Activated T-cell treated with anti-CD3 and anti-CD28 coated beads, Interleukin-2, amount 50 U/mL, for 72 hours (primary cell): Measurements from ENCODE around the gene AHRR. TPM values are rescaled to one million over a fixed set of nuclear protein-coding genes. Genes with fewer than 3 reads are reported as not detected.
A peak's percentile ranks its signal among the peaks of the same experiment; 100 is the strongest.
"Not testable (repeated sequence)": the region's sequence is repeated elsewhere in the genome, so short reads cannot be mapped to it uniquely, and the experiment has no call there.

Source experiments
- ATAC-seq, 2 donors: fragments of 150-1000 bp; cut with Tn5 transposase; replicated peaks in 1 of 2; 2 replicates each; pipeline ENCODE4 v1.10.0; 2021; ENCODE audit warnings: moderate library complexity in 2 of 2, mild to moderate bottlenecking in 1 of 2
- DNase-seq, 2 donors: peaks; one replicate each; pipeline ENCODE4 v3.0.0; 2021 to 2022; ENCODE audit warnings: mixed read lengths in 1 of 2
- H3K27ac Mint-ChIP-seq: one replicate; pipeline ENCODE4 v1.8.0; 2022; ENCODE audit warnings: mild to moderate bottlenecking, moderate library complexity, mixed read lengths
- H3K27me3 Mint-ChIP-seq: one replicate; pipeline ENCODE4 v1.8.0; 2022; ENCODE audit warnings: low read depth, mixed read lengths
- H3K36me3 Mint-ChIP-seq, 2 donors: one replicate each; pipeline ENCODE4 v1.8.0; 2022; ENCODE audit warnings: mixed read lengths in 2 of 2, mild to moderate bottlenecking in 1 of 2; ENCODE audit not compliant: insufficient read depth in 2 of 2
- H3K4me1 Mint-ChIP-seq: one replicate; pipeline ENCODE4 v1.8.0; 2022; ENCODE audit warnings: low read depth, mixed read lengths
- H3K4me3 Mint-ChIP-seq, 2 donors: one replicate each; pipeline ENCODE4 v1.8.0; 2022; ENCODE audit warnings: mild to moderate bottlenecking in 2 of 2, mixed read lengths in 2 of 2, moderate library complexity in 2 of 2
- H3K9me3 Mint-ChIP-seq, 2 donors: one replicate each; pipeline ENCODE4 v1.8.0; 2022; ENCODE audit warnings: mixed read lengths in 2 of 2
- total RNA-seq, 2 donors: library from RNA; stranded (reverse); gene quantifications; one replicate each; pipeline ENCODE4 v1.2.3, GENCODE V29; 2022

The AHRR gene
- total RNA-seq, 2 donors from 2014 or later, result 56.0 to 82.2 TPM

DNA sequence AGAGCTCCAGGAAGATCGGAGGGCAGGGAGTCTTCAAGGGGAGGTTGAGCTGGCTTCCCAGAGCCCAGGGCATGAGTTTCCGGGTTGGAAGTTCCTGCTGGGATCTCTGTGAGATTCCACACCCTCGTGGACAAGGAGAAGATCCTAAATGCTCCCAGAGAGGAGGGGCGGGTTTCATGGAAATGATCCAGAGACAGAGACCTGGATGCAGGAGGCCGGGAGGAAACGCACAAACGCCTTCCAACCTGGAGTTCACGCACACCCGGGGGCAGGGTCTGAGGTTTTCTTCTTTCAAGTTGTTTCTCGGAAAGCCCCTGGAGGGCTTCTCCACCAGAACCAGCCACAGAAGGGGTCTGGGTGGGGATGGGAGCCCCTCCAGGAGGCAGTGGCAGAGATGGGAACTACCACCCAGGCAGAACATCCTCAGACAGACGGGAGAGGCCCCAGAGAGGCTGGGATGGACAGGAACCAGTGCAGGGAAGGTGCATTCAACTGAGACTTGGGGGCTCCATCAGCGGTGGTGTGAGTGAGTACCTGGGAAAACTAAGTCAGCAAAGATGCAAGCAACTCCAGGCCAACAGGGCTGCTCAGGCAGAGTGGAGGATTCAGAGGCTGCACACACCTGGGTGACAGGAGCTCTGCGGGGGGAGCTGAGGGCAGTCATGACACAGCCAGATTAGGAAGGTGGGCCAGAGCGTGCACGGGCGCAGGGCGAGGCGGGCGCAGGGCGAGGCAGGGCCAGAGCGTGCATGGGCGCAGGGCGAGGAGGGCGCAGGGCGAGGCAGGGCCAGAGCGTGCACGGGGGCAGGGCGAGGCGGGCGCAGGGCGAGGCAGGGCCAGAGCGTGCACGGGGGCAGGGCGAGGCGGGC, 69.3 kb downstream of the AHRR start:
- Mint-ChIP-seq H3K27ac (peak overlapping the region; percentile 24), H3K4me3 (peak overlapping the region; percentile 66 to 76), H3K27me3 (no peaks in the 10 kb centered on the region), H3K9me3 (peaks cover 0 to 3% of the 10 kb centered on the region in 2 donors), H3K4me1 (peaks cover 50% of the 10 kb centered on the region), H3K36me3 (peaks cover 13 to 29% of the 10 kb centered on the region in 2 donors)
- DNase-seq (no peak), ATAC-seq (no peak)

DNA sequence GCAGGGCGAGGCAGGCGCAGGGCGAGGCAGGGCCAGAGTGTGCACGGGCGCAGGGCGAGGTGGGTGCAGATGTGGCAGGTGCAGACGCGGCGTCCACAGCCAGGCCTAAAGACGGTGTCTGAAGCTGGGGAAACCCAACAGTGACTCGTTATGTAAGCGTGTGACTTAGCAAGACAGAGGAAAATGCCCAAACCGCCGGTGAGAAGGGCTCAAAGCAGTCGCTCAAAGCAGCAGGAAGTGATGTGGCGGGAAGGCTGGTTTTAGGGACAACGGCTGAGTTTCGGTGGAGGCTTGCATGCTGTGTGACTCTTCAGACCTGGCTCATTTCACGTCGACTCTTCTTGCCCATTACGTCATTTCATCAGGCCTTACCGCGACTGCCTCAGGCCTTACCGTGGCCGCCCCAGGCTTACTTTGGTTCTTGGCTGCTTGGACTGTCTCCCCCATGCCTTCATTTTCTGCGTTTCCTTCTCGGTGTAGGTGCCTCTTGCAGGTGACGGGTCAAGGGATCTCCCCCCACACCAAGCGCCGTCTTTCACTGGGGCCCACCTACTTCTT, 71.0 kb downstream of the AHRR start:
- peak; percentile 89 to 94 for DNase-seq
- peak; percentile 93 to 98 for ATAC-seq
- peaks cover 50% of the 10 kb centered on the region for H3K4me1 Mint-ChIP-seq
- H3K36me3 Mint-ChIP-seq, result peaks cover 6 to 17% of the 10 kb centered on the region in 2 donors
- no peaks in the 10 kb centered on the region for H3K9me3 Mint-ChIP-seq
- peak overlapping the region; percentile 80 to 89 for H3K4me3 Mint-ChIP-seq
- peak overlapping the region; percentile 92 for H3K27ac Mint-ChIP-seq
- no peaks in the 10 kb centered on the region for H3K27me3 Mint-ChIP-seq

DNA sequence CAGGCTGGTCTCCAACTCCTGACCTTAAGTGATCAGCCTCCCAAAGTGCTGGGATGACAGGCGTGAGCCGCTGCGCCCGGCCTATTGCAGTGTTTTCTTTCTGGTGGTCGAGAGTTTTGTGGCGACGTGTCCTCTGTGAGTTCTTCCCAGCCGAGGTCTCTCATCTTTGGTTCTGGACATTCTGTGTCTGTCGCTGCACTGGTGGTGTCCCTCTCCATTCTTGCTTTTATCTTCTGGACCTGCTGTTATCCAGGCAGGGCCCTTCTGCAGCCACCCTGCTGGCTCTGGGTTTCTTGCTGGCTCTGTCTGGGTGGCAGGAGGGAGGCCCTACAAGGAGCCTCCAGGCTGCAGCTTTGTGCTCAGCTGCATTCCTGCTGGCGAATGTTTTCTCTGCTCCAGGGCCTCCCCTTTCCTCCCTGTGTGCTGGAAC, 72.3 kb downstream of the AHRR start:
- DNase-seq (no peak), ATAC-seq (no peak)
- Mint-ChIP-seq H3K36me3 (peaks cover 4 to 17% of the 10 kb centered on the region in 2 donors), H3K4me1 (peaks cover 57% of the 10 kb centered on the region), H3K27ac (peak overlapping the region; percentile 92), H3K27me3 (no peaks in the 10 kb centered on the region), H3K4me3 (peak overlapping the region; percentile 80 to 89), H3K9me3 (no peaks in the 10 kb centered on the region)

DNA sequence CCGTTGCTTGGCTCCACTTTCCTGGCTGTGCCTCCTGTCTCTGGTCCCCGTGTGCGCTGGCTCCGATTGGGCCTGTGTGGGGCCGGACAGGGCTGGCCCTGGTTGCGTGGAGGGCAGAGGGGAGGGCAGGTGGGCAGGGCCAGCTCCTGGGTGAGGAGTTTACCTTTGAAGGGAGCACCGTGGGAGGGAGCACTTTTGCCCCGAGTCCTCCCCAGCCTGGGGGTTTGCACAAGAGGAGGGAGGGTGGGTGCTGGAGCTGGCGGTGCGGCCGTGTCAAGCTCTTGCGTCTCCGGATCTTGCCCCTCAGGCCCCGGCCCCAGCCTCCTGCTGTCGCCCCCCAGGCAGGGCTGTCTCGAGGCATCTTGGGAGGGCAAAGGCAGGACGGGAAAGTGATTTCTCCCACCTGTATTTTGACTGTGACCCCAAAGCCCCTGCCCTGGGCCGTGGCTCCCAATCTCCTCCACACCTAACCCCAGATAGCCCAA, 73.2 kb downstream of the AHRR start:
- Mint-ChIP-seq H3K27ac (no peak overlapping the region), H3K4me3 (peak overlapping the region in 1 of 2 donors; percentile 70), H3K9me3 (no peaks in the 10 kb centered on the region), H3K36me3 (peaks cover 4 to 19% of the 10 kb centered on the region in 2 donors), H3K27me3 (no peaks in the 10 kb centered on the region), H3K4me1 (peaks cover 58% of the 10 kb centered on the region)
- no peak for ATAC-seq
- DNase-seq, result no peak

DNA sequence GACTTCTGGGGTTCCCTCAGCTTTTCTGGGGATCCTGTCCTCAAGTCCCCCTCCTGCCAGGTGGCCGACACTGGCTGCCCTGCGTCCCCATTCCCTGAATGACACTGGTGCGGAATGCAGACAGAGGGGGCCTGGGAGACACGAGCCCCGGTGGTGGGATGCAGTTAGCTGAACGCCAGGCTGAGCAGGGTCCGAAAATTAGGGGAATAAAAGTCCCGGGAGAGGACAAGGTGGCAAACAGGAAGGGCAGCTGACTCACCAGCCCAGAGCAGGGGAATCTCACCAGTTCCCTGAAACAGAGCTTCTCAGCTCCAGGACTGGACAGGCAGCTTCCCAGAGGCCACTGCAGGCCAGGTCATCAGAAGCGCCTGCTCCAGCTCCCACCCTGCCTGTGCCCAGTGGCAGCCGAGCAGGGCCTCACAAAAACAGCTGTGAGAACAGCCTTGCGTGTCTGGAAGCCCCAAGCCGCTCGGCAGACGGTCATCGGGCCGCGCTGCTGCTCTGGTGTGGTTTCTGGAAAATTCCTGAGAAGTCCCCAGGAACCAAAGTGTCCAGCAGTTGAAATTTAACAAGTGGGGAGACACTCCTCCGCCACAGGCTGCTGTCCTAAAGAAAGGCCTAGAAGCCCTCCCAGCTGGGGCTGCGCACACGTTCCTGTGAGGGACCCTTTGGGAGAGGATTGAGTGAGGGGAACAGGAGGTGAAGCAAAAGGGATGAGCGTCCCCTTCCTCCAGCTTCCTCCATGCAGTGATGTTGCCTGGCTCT, 73.8 kb downstream of the AHRR start:
- Mint-ChIP-seq H3K27ac (no peak overlapping the region), H3K27me3 (no peaks in the 10 kb centered on the region), H3K4me3 (peak overlapping the region in 1 of 2 donors; percentile 70), H3K4me1 (peaks cover 58% of the 10 kb centered on the region), H3K9me3 (no peaks in the 10 kb centered on the region), H3K36me3 (peaks cover 4 to 20% of the 10 kb centered on the region in 2 donors)
- ATAC-seq, result no peak
- no peak for DNase-seq

DNA sequence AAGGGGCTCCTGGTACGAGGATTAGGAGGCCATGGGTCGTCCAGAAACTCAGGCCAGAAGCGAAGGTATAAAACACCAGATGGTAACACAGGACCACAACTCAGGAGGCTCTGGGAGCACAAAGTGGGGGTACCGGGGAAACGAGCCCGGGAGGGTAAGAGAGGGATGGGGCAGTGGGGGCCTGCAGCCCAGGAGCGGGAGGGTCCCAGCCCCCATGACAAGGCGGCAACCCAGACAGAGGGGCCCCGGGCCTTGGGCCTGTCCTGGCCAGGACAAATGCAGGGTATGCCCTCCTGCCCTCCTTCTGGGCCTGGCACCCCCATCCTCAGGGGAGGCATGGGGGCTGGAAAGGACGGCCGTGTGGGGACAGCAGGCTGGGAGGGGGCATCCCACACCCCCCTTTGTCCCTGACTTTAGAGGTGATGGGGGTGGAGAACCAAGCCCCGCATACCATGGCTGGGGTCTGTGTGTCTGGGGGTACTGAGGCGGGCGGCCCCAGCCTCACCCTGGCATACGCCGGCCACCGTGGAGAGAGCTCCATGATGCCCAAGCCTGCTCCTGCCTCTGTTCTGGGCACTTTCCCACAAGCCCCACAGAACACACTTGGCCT, 74.5 kb downstream of the AHRR start:
- ATAC-seq (no peak), DNase-seq (no peak)
- no peak overlapping the region for H3K4me3 Mint-ChIP-seq

DNA sequence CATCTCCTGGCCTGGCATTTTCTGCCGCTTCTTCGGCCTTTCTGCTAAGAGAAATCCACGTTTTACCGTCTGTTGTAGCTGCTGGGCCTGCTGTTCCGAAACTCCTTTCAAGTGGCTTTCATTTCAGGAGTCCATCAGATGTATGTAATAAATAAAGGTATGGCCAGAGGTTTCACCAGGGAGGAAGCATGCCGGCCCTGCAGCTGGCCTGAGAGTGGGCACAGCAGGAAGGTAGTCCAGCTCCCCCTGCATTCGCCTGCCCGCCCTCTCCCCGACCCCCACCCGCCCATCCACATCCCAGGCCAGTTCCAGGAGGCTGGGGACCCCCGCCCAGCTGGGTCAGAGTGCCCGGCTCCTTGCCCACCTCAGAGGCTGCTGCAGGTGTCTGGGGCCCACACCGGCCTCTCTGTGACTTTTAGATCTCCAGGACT, 75.0 kb downstream of the AHRR start:
- H3K4me3 Mint-ChIP-seq, result no peak overlapping the region
- peaks cover 59% of the 10 kb centered on the region for H3K4me1 Mint-ChIP-seq
- H3K27ac Mint-ChIP-seq, result no peak overlapping the region
- DNase-seq, result no peak
- H3K36me3 Mint-ChIP-seq, result peaks cover 4 to 27% of the 10 kb centered on the region in 2 donors
- no peaks in the 10 kb centered on the region for H3K9me3 Mint-ChIP-seq
- no peak for ATAC-seq
- peaks cover 3% of the 10 kb centered on the region for H3K27me3 Mint-ChIP-seq

More for the DNA sequence above, 74.5 kb downstream of the AHRR start:
- no peaks in the 10 kb centered on the region for H3K27me3 Mint-ChIP-seq
- peaks cover 56% of the 10 kb centered on the region for H3K4me1 Mint-ChIP-seq
- H3K27ac Mint-ChIP-seq, result no peak overlapping the region
- H3K9me3 Mint-ChIP-seq, result no peaks in the 10 kb centered on the region
- peaks cover 4 to 23% of the 10 kb centered on the region in 2 donors for H3K36me3 Mint-ChIP-seq

DNA sequence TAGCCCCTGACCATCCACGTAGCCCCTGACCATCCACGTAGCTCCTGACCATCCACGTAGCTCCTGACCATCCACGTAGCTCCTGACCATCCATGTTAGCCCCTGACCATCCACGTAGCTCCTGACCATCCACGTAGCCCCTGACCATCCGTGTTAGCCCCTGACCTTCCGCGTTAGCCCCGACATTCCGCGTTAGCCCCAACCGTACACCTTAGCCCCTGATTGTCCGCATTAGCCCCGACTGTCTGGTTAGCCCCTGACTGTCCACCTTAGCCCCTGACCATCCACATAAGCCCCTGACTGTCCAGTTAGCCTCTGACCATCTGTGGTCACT, 76.6 kb downstream of the AHRR start:
- not testable (repeated sequence) for H3K9me3 Mint-ChIP-seq, ATAC-seq, DNase-seq, H3K4me3 Mint-ChIP-seq, H3K27ac Mint-ChIP-seq, H3K27me3 Mint-ChIP-seq
- Mint-ChIP-seq H3K4me1 (peaks cover 65% of the 10 kb centered on the region), H3K36me3 (peaks cover 9 to 31% of the 10 kb centered on the region in 2 donors)

DNA sequence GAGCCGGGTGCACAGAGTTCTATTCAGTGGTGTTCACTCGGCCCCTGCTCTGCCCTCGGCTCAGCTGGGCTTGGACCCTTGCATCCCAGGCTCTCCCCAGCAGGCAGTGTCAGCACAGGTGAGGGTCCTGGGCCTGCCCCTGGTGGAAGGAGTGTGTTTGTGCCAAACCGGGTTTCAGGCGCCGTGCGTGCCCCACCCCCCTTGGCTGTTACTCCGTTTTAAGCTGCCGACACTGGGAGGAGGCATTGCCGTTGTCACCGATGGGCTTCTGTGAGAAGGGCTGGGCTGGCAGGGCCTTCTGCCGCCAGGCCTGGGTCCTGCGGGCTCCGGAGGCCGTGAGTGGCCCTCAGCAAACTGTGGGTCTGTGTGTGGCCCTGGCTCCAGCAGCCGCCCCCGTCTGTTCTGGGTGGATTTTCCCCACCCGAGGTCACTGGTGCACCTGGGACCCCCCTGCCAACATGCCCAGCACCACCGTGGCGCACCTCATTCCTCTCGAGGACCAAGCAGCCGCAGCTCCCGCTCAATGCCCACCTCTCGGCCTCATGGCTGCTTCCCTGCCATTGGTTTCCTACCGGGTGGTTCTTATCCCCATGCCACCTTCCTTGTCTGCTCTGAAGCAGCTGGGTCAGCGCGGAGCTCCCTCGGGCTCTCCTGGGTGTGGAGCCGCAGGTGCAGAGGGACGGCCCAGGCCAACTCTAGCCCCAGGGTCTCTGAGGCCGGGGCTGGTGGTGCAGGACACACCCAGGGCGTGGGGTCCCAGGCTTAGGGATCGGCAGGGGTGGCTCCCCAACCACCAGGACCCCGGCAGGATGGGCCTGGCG, 77.2 kb downstream of the AHRR start:
- Mint-ChIP-seq H3K9me3 (no peaks in the 10 kb centered on the region), H3K36me3 (peaks cover 7 to 29% of the 10 kb centered on the region in 2 donors), H3K27ac (peak overlapping the region; percentile 48), H3K4me1 (peaks cover 65% of the 10 kb centered on the region), H3K27me3 (peaks cover 9% of the 10 kb centered on the region), H3K4me3 (peak overlapping the region in 1 of 2 donors; percentile 75)
- no peak for ATAC-seq
- no peak for DNase-seq

DNA sequence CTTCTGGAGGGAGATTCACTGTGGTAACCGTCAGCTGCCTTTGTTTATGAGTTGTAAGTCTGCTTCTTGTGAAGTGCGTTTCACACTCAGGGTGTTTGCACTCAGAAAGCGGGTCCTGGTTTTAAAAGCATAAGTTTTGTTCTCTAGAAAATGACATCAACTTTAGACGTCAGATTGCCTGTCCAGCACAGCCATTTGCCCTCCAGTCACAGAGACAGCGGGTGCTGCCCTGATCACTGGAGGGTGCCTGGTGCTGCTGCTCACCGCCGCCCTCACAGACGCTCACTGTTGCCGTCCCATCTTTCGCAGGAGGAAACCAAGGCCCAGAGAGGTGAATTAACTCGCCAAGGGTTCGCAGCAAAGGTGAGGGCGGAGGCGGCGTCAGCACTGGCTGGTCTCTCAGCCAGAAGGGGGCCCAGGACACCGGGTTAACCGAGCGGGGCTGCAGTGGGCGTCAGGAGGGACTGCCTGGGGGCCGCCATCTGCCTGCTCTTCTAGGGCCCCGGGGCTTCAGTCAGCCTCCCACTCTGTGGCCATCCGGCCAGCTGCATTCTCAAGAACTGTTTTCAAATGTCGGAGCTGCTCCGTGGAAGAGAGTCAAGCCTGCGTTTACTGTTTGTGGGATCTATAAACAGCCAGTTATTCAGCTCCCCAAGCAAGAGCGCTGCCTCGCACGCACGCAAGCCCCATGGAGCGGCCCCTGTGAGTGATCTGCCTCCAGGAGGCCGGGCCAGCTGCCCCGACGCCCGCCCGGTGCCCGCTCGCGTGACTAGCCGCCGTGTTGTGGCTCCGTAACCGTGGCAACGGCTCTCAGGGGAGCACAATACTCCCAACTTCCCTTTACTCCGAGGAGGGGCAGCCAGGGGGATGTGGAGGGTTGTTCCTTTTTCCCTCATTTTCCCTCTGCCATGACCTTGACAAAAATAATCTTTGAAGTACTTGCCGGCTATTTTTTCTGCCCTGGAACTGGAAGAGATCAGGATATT, 78.1 kb downstream of the AHRR start:
- Mint-ChIP-seq H3K27ac (peak overlapping the region; percentile 80), H3K9me3 (no peaks in the 10 kb centered on the region), H3K27me3 (peaks cover 16% of the 10 kb centered on the region), H3K4me1 (peaks cover 69% of the 10 kb centered on the region), H3K4me3 (peak overlapping the region; percentile 75 to 77), H3K36me3 (peaks cover 9 to 34% of the 10 kb centered on the region in 2 donors)
- DNase-seq, result peak; percentile 62 to 87
- peak; percentile 72 to 81 for ATAC-seq
